ENCODE results near the gene DDX3X. TPM values are rescaled to one million over a fixed set of nuclear protein-coding genes. Genes with fewer than 3 reads are reported as not detected.

The DDX3X gene
- total RNA-seq, 2 donors from 2014 or later = 218 to 274 TPM

DNA sequence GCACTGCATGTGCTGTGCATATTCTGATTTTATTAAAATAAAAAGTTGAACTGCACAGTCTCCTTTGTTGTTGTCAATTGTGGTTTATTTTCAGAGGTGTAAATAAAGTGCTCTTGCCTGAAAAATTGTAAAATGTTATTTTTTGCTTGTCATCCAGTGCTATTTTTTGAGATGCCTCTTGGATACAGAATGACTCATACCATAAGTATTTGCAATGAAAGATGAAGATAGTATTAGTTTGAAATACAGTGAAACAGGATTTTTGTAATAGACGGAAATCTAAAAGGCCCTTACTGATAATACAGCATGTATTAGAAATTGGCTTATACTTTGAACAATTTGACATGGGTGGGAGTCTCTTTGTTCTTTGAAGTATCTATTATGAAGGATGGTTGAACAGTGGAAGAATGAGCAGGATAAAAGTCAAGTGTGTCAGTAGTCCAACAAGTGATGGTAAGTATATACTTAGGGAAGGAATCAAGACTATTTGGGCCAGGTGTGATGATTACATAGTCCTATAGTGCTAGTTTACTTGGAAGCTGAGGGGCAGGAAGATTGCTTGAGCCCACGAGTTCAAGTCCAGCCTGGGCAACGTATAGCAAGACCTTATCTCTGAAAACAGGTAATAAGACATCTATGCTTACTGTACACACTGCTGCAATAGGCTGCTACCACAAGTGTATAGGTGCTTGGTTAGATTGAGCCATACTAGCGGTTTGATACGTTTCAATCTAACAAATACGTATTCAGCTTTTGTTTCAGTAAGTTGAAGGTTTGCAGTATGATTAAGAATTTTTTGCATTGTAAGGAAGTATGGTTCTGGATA, 16.4 kb downstream of the DDX3X start:
- Mint-ChIP-seq H3K27me3 (ENCODE audit: insufficient read depth) (no peaks in the 10 kb centered on the region), H3K4me1 (no peaks in the 10 kb centered on the region), H3K9me3 (peaks cover 36% of the 10 kb centered on the region), H3K27ac (no peak overlapping the region), H3K4me3 (no peak overlapping the region), H3K36me3 (ENCODE audit: low read depth) (peaks cover 33% of the 10 kb centered on the region)
- TF ChIP-seq, protein P1, sequence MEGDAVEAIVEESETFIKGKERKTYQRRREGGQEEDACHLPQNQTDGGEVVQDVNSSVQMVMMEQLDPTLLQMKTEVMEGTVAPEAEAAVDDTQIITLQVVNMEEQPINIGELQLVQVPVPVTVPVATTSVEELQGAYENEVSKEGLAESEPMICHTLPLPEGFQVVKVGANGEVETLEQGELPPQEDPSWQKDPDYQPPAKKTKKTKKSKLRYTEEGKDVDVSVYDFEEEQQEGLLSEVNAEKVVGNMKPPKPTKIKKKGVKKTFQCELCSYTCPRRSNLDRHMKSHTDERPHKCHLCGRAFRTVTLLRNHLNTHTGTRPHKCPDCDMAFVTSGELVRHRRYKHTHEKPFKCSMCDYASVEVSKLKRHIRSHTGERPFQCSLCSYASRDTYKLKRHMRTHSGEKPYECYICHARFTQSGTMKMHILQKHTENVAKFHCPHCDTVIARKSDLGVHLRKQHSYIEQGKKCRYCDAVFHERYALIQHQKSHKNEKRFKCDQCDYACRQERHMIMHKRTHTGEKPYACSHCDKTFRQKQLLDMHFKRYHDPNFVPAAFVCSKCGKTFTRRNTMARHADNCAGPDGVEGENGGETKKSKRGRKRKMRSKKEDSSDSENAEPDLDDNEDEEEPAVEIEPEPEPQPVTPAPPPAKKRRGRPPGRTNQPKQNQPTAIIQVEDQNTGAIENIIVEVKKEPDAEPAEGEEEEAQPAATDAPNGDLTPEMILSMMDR (conservative IDR thresholded peaks at IDR 0.05) = no peak
- no peak overlapping the region for H3K27ac ChIP-seq (ENCODE audit: low read depth, low read length)
- no peaks in the 10 kb centered on the region for H3K4me1 ChIP-seq (ENCODE audit: control insufficient read depth, insufficient read depth, low read length)
- no peaks in the 10 kb centered on the region for H3K9me3 ChIP-seq (ENCODE audit: control insufficient read depth, low read length)
- no peak overlapping the region for H3K4me3 ChIP-seq (ENCODE audit: low read length)
- DNase-seq = no peak
- H3K9ac ChIP-seq (ENCODE audit: extremely low read depth, low read length, poor library complexity, severe bottlenecking) = no peak overlapping the region
- 92 to 94% methylated on average over 2 to 6 of the region's 6 CpGs for WGBS, 2 experiments (ENCODE audit: insufficient coverage in 1 of 2, insufficient read length in 1 of 2)
- H3K36me3 ChIP-seq (ENCODE audit: control insufficient read depth, insufficient read depth, low read length) = peaks cover 48% of the 10 kb centered on the region
- H3K27me3 ChIP-seq (ENCODE audit: control insufficient read depth, insufficient read depth, low read length, poor library complexity, severe bottlenecking) = no peaks in the 10 kb centered on the region

DNA sequence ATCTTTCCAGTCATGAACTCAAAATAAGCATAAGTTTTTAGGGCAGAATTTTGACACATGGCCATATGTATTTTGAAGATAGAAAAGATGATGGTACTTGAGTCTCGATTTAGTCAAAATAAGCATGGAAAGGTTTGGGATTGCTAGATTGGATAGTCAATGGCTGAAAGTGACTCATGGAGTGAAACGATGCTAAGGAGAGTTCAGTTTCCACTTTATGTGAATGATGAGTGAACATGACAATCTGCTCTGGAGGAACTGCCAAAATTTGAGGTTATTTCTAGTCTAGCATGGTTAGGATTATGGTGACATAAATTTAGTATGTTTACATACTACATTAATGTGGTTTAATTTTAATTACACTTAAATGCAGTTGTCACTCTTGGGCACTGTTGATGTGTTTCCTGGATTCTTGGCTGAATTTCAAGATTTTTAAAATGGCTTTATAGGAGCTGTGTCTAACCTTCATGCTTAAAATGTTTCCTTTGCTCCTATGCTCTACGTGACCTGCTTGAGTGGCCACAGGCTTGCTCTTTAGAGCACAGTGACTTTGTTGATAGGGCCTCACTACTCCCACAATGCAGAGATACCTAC, 17.1 kb downstream of the DDX3X start:
- 60 to 89% methylated on average over 1 to 3 of the region's 3 CpGs for WGBS, 2 experiments (ENCODE audit: insufficient coverage in 1 of 2, insufficient read length in 1 of 2)
- H3K36me3 Mint-ChIP-seq (ENCODE audit: low read depth) = peaks cover 27% of the 10 kb centered on the region
- Histone ChIP-seq H3K4me3 (ENCODE audit: low read length) (no peak overlapping the region), H3K9me3 (ENCODE audit: control insufficient read depth, low read length) (no peaks in the 10 kb centered on the region), H3K36me3 (ENCODE audit: control insufficient read depth, insufficient read depth, low read length) (peaks cover 41% of the 10 kb centered on the region), H3K27ac (ENCODE audit: low read depth, low read length) (no peak overlapping the region), H3K9ac (ENCODE audit: extremely low read depth, low read length, poor library complexity, severe bottlenecking) (no peak overlapping the region), H3K4me1 (ENCODE audit: control insufficient read depth, insufficient read depth, low read length) (no peaks in the 10 kb centered on the region), H3K27me3 (ENCODE audit: control insufficient read depth, insufficient read depth, low read length, poor library complexity, severe bottlenecking) (no peaks in the 10 kb centered on the region)
- no peaks in the 10 kb centered on the region for H3K4me1 Mint-ChIP-seq
- H3K9me3 Mint-ChIP-seq = peaks cover 36% of the 10 kb centered on the region
- no peak overlapping the region for H3K4me3 Mint-ChIP-seq
- TF ChIP-seq, protein P1 (conservative IDR thresholded peaks at IDR 0.05) = no peak
- DNase-seq = peak; percentile 43
- no peaks in the 10 kb centered on the region for H3K27me3 Mint-ChIP-seq (ENCODE audit: insufficient read depth)
- H3K27ac Mint-ChIP-seq = no peak overlapping the region

DNA sequence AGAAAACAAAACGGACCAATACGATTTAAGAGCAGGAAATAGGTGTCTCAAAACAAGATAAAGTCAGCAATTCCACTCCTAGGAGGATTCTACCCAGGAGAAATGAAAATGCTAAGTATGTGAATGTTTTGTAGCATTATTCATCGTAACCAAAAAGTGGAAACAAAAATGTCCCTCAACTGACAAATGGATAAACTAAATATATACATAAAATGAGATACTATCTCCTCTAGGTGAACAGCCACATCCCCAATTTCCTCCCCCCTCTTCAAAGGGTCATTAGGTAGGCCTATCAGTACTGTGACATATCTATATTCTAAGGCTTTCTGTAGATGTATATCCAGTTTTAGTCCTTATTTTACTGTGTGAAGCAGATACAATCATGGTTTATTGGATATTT, 18.0 kb downstream of the DDX3X start:
- no peak overlapping the region for H3K4me3 ChIP-seq (ENCODE audit: low read length)
- H3K36me3 ChIP-seq (ENCODE audit: control insufficient read depth, insufficient read depth, low read length) = peaks cover 33% of the 10 kb centered on the region
- peak; percentile 16 for DNase-seq
- H3K27me3 Mint-ChIP-seq (ENCODE audit: insufficient read depth) = no peaks in the 10 kb centered on the region
- no peaks in the 10 kb centered on the region for H3K4me1 Mint-ChIP-seq
- no peak overlapping the region for H3K27ac ChIP-seq (ENCODE audit: low read depth, low read length)
- H3K9me3 Mint-ChIP-seq = peaks cover 39% of the 10 kb centered on the region
- H3K9ac ChIP-seq (ENCODE audit: extremely low read depth, low read length, poor library complexity, severe bottlenecking) = no peak overlapping the region
- 85% methylated on average over 2 of the region's 3 CpGs; no CpG with 5 or more reads in 1 of the 2 experiments for WGBS, 2 experiments (ENCODE audit: insufficient coverage in 1 of 2, insufficient read length in 1 of 2)
- H3K4me1 ChIP-seq (ENCODE audit: control insufficient read depth, insufficient read depth, low read length) = no peaks in the 10 kb centered on the region
- TF ChIP-seq, protein P1 (conservative IDR thresholded peaks at IDR 0.05) = no peak
- no peaks in the 10 kb centered on the region for H3K9me3 ChIP-seq (ENCODE audit: control insufficient read depth, low read length)
- no peak overlapping the region for H3K4me3 Mint-ChIP-seq
- no peaks in the 10 kb centered on the region for H3K27me3 ChIP-seq (ENCODE audit: control insufficient read depth, insufficient read depth, low read length, poor library complexity, severe bottlenecking)
- no peak overlapping the region for H3K27ac Mint-ChIP-seq
- H3K36me3 Mint-ChIP-seq (ENCODE audit: low read depth) = peaks cover 20% of the 10 kb centered on the region
